Measurements from ENCODE around the gene PLEKHG2.
A peak's percentile ranks its signal among the peaks of the same experiment; 100 is the strongest.

Gene PLEKHG2

GRCh38 chr19:39385629-39386411 is 26.6 kb upstream of the PLEKHG2 start:
- CTCF ChIA-PET: interaction anchor here (0.6 to 1.8 kb wide), 3 partner anchors 12 to 178 kb away, joined by 3 to 8 read pairs (median 4); no protein-coding TSS in a partner anchor
- H3K27ac ChIP-seq: peak overlapping the region; percentile 60
- POLR2A ChIA-PET (ENCODE audit: low non-redundant PET): no interaction called here
- DNase-seq (ENCODE audit: low spot score): no peak
- TF ChIP-seq CTCF (conservative IDR thresholded peaks at IDR 0.05; ENCODE audit: low read depth): no peak

GRCh38 chr19:39386557-39386956 is 25.9 kb upstream of the PLEKHG2 start:
- DNase-seq (ENCODE audit: low spot score): no peak
- ChIA-PET POLR2A (ENCODE audit: low non-redundant PET) (no interaction called here), CTCF (no interaction called here)
- H3K27ac ChIP-seq: peak overlapping the region; percentile 60
- TF ChIP-seq CTCF (conservative IDR thresholded peaks at IDR 0.05; ENCODE audit: low read depth): no peak

- POLR2A ChIA-PET (ENCODE audit: low non-redundant PET): no interaction called here
- DNase-seq (ENCODE audit: low spot score): no peak
- no peak for TF ChIP-seq CTCF (conservative IDR thresholded peaks at IDR 0.05; ENCODE audit: low read depth)
- CTCF ChIA-PET: no interaction called here
- peak overlapping the region; percentile 94 for H3K27ac ChIP-seq
Observed at GRCh38 chr19:39388657-39389056, 23.8 kb upstream of the PLEKHG2 start.

- DNase-seq (ENCODE audit: low spot score): no peak
- ChIA-PET CTCF (interaction anchor here (0.5 to 0.6 kb wide), 2 partner anchors 14 to 64 kb away, joined by 3 to 8 read pairs; no protein-coding TSS in a partner anchor), POLR2A (ENCODE audit: low non-redundant PET) (no interaction called here)
- TF ChIP-seq CTCF (conservative IDR thresholded peaks at IDR 0.05; ENCODE audit: low read depth): no peak
- H3K27ac ChIP-seq: peak overlapping the region; percentile 94
Observed at GRCh38 chr19:39389631-39390414, 22.6 kb upstream of the PLEKHG2 start.

- peak; percentile 86 for DNase-seq (ENCODE audit: low spot score)
- ChIA-PET CTCF (interaction anchor here (0.6 to 1.8 kb wide), 2 partner anchors 14 to 21 kb away, joined by 3 to 9 read pairs; no protein-coding TSS in a partner anchor), POLR2A (ENCODE audit: low non-redundant PET) (interaction anchor here (1.4 kb wide), 1 partner anchor 45 kb away, joined by 8 read pairs; the partner anchor contains the start of gene RPS16)
- TF ChIP-seq CTCF (conservative IDR thresholded peaks at IDR 0.05; ENCODE audit: low read depth): no peak
- H3K27ac ChIP-seq: peak overlapping the region; percentile 94
Observed at GRCh38 chr19:39390451-39390750, 22.1 kb upstream of the PLEKHG2 start.

GRCh38 chr19:39390751-39391437 is 21.6 kb upstream of the PLEKHG2 start, which contains the start of the genes MED29 and PAF1:
TSS of gene MED29 (plus strand) at chr19:39391378. CDS start at chr19:39391423, 45 bp downstream.
TSS of gene PAF1 (minus strand) at chr19:39391106. CDS start at chr19:39390864, 242 bp downstream.
- DNase-seq (ENCODE audit: low spot score): peak; percentile 99
- peak within 1 kb of the TSS; percentile 94 for H3K27ac ChIP-seq
- CTCF ChIA-PET: interaction anchor here (0.7 to 1.8 kb wide), 2 partner anchors 20 to 22 kb away, joined by 3 to 9 read pairs; partner anchors contain the start of gene PLEKHG2
- TF ChIP-seq CTCF (conservative IDR thresholded peaks at IDR 0.05; ENCODE audit: low read depth): no peak
- POLR2A ChIA-PET (ENCODE audit: low non-redundant PET): interaction anchor here (1.4 to 1.6 kb wide), 3 partner anchors 11 to 45 kb away, joined by 4 to 8 read pairs (median 4); partner anchors contain the start of gene RPS16

Data from RWPE1 (cell line).